Stimulated activated CD4-positive, alpha-beta T cell treated with anti-CD3 and anti-CD28 coated beads, Interleukin-2, amount 100 ng/mL, for 24 hours (primary cell): Measurements from ENCODE around the gene CDH7.

Experiments
- DNase-seq, 2 donors: peaks; one replicate each; pipeline ENCODE4 v3.0.0-alpha.2; 2020

The CDH7 gene

DNA sequence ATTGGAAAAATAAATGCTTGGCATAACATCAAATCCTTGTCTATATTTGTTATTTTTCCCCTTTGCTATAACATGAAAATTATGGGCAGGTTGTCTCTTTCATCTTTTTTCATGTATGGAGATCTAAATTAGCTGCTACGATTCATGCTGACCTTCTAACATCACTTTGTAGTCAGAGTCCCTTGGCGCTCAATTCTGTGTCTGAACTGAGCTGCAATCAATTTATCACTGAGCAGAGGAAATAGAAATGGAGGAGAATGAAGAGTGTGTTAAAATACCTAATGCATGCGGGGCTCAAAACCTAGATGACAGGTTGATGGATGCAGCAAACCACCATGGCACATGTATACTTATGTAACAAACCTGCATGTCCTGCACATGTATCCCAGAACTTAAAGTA, 168.9 kb downstream of the CDH7 start:
- no peak for DNase-seq

DNA sequence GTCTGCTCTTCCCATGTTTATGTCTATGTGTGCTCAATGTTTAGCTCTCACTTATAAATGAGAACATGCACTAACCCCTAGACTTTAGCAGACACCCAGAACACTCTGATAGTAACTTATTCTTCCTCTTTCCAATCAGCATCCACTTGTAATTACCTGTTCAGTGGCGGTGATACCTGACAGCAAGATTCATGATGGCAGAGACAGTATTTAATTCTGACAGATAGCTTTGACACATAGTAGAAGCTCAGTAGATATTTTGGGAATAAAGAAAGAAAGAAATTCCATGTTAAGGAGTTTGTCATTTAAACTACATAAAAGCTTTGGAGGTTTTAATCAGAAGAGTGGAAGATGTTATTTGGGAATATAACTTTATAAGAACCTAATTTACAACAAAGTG, 171.3 kb downstream of the CDH7 start:
- no peak for DNase-seq

DNA sequence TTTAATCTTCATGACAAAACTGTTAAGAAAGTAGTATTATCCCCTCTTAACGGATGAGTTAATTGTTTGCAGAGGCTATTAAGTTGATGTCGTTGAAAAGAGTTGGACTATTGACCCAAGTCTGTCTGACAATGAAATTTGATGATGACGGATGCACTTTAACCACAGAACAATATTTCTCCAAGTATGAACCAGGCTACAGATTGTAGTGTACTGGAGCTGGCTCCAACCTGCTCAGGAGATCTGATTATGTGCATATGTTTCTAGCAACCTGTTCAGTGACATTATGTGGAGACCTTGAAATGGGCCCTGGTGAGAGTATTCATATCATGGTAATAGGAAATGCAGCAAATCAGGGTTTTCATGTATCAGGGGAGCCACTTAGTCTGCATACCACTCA, 174.1 kb downstream of the CDH7 start:
- no peak for DNase-seq

DNA sequence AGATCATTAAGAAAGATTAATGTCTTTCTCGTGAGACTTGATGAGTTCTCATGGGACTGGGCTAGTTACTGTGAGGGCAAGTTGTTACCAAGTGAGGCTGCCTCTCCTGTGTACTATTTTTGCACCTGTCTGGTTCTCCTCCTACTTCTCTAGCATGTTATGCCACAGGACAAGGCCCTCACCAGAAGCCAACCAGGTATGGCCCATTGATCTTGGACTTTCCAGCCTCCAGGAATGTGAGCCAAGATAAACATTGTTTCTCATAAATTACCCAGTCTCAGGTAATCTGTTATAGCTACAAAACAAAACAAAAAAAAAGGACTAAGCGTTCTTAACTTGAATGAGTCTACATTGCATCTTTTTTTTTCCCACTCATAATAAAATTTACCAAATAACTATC, 184.1 kb downstream of the CDH7 start:
- no peak for DNase-seq

DNA sequence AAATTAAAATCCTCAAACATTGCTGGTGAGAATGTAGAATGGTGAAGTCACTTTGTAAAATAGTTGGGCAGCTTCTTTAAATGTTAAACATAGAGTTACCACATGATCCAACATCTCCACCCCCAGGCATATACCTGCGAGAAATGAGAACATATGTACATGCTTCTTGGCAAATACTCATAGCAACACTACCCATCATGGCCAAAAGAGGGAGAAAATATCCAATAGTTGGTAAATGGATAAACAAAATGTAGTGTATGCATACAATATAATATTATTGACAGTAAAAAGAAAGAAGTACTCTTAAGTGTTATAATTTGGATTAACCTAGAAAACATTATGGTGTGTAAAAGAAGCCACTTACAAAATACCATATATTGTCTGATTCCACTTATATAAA, 185.9 kb downstream of the CDH7 start:
- no peak for DNase-seq

DNA sequence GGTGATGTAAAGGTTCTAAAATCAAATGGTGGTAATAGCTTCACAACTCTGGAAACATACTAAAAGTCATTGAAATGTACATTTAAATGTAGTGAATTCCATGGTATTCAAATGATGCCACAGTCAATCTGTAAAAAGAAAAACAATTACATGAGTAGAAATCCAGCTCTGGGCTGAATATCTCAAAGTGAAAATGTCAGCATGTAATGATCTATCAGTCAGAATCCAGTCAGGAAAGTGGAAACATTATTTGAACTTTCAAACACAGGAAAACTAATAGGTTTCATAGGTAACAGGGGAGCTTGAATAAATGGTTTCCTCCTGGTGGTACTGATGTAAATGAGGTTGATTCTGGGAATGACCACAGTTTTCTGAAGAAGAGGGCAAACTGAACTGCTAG, 186.4 kb downstream of the CDH7 start:
- DNase-seq: no peak

DNA sequence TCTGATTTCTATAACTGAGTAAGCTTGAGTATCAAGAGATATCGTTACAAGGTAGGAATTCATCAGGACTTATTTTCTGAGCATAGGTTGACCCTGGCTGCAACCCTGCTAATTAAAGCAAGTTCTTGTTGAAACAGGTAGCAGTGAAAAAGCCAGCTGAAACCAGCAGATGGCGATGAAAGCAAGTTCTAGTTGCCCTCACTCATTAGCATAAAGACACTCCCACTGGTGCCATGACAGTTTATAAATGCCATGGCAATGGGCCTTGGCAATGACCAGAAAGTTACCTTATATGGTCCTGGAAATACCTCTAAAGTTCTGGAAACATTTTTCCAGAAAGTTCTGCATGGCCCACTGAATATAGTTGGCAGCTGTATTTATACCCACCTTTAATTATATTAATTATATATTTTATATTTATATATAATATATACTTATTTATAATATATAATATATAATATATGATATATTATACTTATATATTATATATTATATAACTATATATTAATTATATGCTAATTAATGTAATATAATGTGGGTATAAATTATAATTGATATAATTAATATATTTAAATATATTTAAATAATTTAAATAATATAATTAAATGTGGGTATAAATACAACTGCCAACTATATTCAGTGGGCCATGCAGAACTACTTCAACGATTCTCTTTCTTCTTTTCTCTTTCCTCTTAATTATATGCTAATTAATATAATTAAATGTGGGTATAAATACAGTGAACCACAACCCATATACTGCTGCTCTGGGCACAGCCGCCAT, 188.0 kb downstream of the CDH7 start:
- peak in 1 of 2 donors; percentile 10 for DNase-seq
